Non-pigmented ciliary epithelial cell (primary cell): Measurements from ENCODE around the gene CACNA1D.
A peak's percentile ranks its signal among the peaks of the same experiment; 100 is the strongest.
"Not testable (repeated sequence)": the region's sequence is repeated elsewhere in the genome, so short reads cannot be mapped to it uniquely, and the experiment has no call there.

ENCODE experiments used
- DNase-seq: peaks from one replicate; pipeline ENCODE4 v3.0.0-alpha.2; 2010; ENCODE audit warnings: low read depth

The CACNA1D gene

GRCh38 chr3:53493963-53494791, at the start of gene CACNA1D:
Gene CACNA1D, plus strand, starts transcription at chr3:53494611. Its CDS starts 556 bp downstream, at chr3:53495167.
- DNase-seq: no peak

- DNase-seq: no peak
Observed at GRCh38 chr3:53457068-53457467, 37.3 kb upstream of the CACNA1D start.

- no peak for DNase-seq
Observed at GRCh38 chr3:53460326-53460725, 34.1 kb upstream of the CACNA1D start.

- peak; percentile 10 for DNase-seq
Observed at GRCh38 chr3:53464424-53464823, 30.0 kb upstream of the CACNA1D start.

- not testable (repeated sequence) for DNase-seq
Observed at GRCh38 chr3:53469758-53470157, 24.7 kb upstream of the CACNA1D start.

GRCh38 chr3:53473422-53473821, 21.0 kb upstream of the CACNA1D start:
- no peak for DNase-seq

- not testable (repeated sequence) for DNase-seq
Observed at GRCh38 chr3:53476372-53476771, 18.0 kb upstream of the CACNA1D start.

GRCh38 chr3:53477689-53478088, 16.7 kb upstream of the CACNA1D start:
- not testable (repeated sequence) for DNase-seq

GRCh38 chr3:53478166-53478830, 16.1 kb upstream of the CACNA1D start:
- no peak for DNase-seq

- no peak for DNase-seq
Observed at GRCh38 chr3:53478921-53479664, 15.3 kb upstream of the CACNA1D start.

GRCh38 chr3:53482227-53482626, 12.2 kb upstream of the CACNA1D start:
- no peak for DNase-seq

- no peak for DNase-seq
Observed at GRCh38 chr3:53483821-53484220, 10.6 kb upstream of the CACNA1D start.

- no peak for DNase-seq
Observed at GRCh38 chr3:53484984-53485383, 9.4 kb upstream of the CACNA1D start.

- no peak for DNase-seq
Observed at GRCh38 chr3:53485675-53486403, 8.6 kb upstream of the CACNA1D start.

GRCh38 chr3:53486961-53487654, 7.3 kb upstream of the CACNA1D start:
- no peak for DNase-seq

GRCh38 chr3:53489386-53489785, 5.0 kb upstream of the CACNA1D start:
- no peak for DNase-seq

GRCh38 chr3:53489787-53490458, 4.5 kb upstream of the CACNA1D start:
- DNase-seq: no peak

- DNase-seq: no peak
Observed at GRCh38 chr3:53490459-53490968, 3.9 kb upstream of the CACNA1D start.

- no peak for DNase-seq
Observed at GRCh38 chr3:53491276-53491675, 3.1 kb upstream of the CACNA1D start.

- DNase-seq: no peak
Observed at GRCh38 chr3:53493595-53493962, 832 bp upstream of the CACNA1D start.

GRCh38 chr3:53495146-53495519, 722 bp downstream of the CACNA1D start:
- no peak for DNase-seq
